ENCODE measurements around the gene UGT1A8. TPM values are rescaled to one million over a fixed set of nuclear protein-coding genes. Genes with fewer than 3 reads are reported as not detected.

Gene UGT1A8
- total RNA-seq, 1 experiment from 2014 or later, result not detected

DNA sequence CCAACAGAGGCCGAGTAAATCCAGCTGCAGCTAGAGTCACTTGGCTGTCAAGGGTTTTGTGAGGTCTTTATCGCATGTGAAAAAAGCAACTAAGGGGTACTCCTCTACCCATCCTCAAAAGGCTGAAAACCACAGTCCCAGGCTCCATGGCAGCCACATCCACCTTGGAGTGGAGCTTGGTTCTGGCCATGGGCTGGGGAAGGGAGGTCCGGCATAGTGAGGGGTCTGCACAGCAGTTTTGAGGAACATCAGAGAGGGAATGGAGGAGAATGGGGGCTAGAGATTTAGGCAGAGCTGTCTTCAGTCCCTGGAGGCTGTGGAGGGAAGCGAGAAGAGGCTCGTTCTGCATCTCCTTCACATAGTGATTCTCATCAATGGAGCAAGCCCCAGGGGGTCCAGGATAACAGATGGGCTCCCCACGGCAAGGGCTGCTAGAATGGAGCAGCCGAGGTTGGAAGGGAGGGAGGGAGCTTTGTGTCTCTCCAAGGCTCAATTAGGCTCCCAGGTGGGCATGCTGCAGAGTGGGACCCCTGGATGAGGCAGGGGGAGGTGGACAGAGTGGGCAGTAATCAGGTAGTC is 181.7 kb downstream of the UGT1A8 start:
- no peaks in the 10 kb centered on the region for H3K79me2 ChIP-seq (ENCODE audit: insufficient read depth, low read length)
- ChIA-PET CTCF (no interaction called here), POLR2A (no interaction called here), RAD21 (ENCODE audit: low non-redundant PET in 1 of 2, low total read pairs in 2 of 2, uncharacterized antibody in 2 of 2, unreplicated experiment in 2 of 2) (no interaction called here)
- no peak overlapping the region for H3K27ac ChIP-seq (ENCODE audit: low read depth, low read length)
- no peak for ATAC-seq
- no peaks in the 10 kb centered on the region for H3K9me3 ChIP-seq (ENCODE audit: control insufficient read depth in 1 of 2, insufficient read depth in 1 of 2, low read depth in 1 of 2, low read length in 2 of 2)
- H3K4me1 ChIP-seq (ENCODE audit: control insufficient read depth in 1 of 2, insufficient read depth in 2 of 2, low read length in 2 of 2), result peaks cover 5 to 9% of the 10 kb centered on the region in 2 experiments; a peak in 3 of 4 replicates
- no TSS peak for BruUV-seq (replicated peaks)
- no peak overlapping the region for H3K9ac ChIP-seq (ENCODE audit: low read length)
- H3K36me3 ChIP-seq (ENCODE audit: control insufficient read depth in 1 of 2, insufficient read depth in 2 of 2, low read length in 2 of 2), result no peaks in the 10 kb centered on the region
- no peak overlapping the region for H3K4me2 ChIP-seq (ENCODE audit: low read length)
- TF ChIP-seq EZH2phosphoT487 (IDR thresholded peaks at IDR 0.05; ENCODE audit: borderline replicate concordance) (no peak), RAD21 (IDR thresholded peaks at IDR 0.05; ENCODE audit: low read depth) (no peak), SIN3A (IDR thresholded peaks at IDR 0.05; ENCODE audit: low read depth) (no peak), JUND (IDR thresholded peaks at IDR 0.05) (no peak), ZNF274 (IDR thresholded peaks at IDR 0.05; ENCODE audit: low read depth, low read length) (no peak)
- TF ChIP-seq, protein P1, sequence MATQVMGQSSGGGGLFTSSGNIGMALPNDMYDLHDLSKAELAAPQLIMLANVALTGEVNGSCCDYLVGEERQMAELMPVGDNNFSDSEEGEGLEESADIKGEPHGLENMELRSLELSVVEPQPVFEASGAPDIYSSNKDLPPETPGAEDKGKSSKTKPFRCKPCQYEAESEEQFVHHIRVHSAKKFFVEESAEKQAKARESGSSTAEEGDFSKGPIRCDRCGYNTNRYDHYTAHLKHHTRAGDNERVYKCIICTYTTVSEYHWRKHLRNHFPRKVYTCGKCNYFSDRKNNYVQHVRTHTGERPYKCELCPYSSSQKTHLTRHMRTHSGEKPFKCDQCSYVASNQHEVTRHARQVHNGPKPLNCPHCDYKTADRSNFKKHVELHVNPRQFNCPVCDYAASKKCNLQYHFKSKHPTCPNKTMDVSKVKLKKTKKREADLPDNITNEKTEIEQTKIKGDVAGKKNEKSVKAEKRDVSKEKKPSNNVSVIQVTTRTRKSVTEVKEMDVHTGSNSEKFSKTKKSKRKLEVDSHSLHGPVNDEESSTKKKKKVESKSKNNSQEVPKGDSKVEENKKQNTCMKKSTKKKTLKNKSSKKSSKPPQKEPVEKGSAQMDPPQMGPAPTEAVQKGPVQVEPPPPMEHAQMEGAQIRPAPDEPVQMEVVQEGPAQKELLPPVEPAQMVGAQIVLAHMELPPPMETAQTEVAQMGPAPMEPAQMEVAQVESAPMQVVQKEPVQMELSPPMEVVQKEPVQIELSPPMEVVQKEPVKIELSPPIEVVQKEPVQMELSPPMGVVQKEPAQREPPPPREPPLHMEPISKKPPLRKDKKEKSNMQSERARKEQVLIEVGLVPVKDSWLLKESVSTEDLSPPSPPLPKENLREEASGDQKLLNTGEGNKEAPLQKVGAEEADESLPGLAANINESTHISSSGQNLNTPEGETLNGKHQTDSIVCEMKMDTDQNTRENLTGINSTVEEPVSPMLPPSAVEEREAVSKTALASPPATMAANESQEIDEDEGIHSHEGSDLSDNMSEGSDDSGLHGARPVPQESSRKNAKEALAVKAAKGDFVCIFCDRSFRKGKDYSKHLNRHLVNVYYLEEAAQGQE (IDR thresholded peaks at IDR 0.05; ENCODE audit: low read depth), result no peak
- H3K4me3 ChIP-seq (replicated peaks in 1 of 2; ENCODE audit: low read depth in 1 of 2, low read length in 2 of 2), result no peak overlapping the region
- no peaks in the 10 kb centered on the region for H4K20me1 ChIP-seq (ENCODE audit: insufficient read depth)
- H3K27me3 ChIP-seq (ENCODE audit: insufficient read depth, low read length), result no peaks in the 10 kb centered on the region
- no peaks in the 10 kb centered on the region for H3K9me2 ChIP-seq (ENCODE audit: insufficient read depth)
- intact Hi-C loops (cut with micrococcal nuclease), result no loop called here
- no peak for DNase-seq (ENCODE audit: low read depth, low spot score)
- no peak overlapping the region for H2AFZ ChIP-seq (ENCODE audit: low read depth, low read length, poor library complexity, severe bottlenecking)

DNA sequence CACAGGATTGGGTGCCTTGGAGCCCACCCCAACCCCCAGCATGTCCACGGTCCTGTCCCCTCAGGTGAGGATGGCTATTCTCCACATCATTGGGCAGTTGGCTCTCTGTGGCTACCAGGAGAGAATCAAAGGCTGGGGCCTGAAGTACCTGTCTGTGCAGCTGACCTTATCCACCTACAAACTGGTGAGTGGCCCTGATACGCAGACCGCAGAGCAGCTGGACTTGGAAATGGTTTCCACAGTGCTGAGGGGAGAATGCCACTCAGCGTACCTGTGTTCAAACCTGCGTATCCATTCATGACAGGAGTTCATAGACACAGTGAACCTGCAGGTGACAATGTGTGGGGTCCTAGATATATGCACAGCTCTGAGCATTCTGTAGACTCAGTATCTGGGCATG is 182.3 kb downstream of the UGT1A8 start:
- ChIA-PET CTCF (no interaction called here), POLR2A (no interaction called here), RAD21 (ENCODE audit: low non-redundant PET in 1 of 2, low total read pairs in 2 of 2, uncharacterized antibody in 2 of 2, unreplicated experiment in 2 of 2) (no interaction called here)
- no peak overlapping the region for H3K9ac ChIP-seq (ENCODE audit: low read length)
- no peak overlapping the region for H2AFZ ChIP-seq (ENCODE audit: low read depth, low read length, poor library complexity, severe bottlenecking)
- intact Hi-C loops (cut with micrococcal nuclease), result no loop called here
- no peak overlapping the region for H3K4me2 ChIP-seq (ENCODE audit: low read length)
- no peaks in the 10 kb centered on the region for H3K79me2 ChIP-seq (ENCODE audit: insufficient read depth, low read length)
- TF ChIP-seq, protein P1 (IDR thresholded peaks at IDR 0.05; ENCODE audit: low read depth), result no peak
- no peak for TF ChIP-seq RAD21 (IDR thresholded peaks at IDR 0.05; ENCODE audit: low read depth)
- TF ChIP-seq ZNF274 (IDR thresholded peaks at IDR 0.05; ENCODE audit: low read depth, low read length), result no peak
- no peak for TF ChIP-seq JUND (IDR thresholded peaks at IDR 0.05)
- TF ChIP-seq EZH2phosphoT487 (IDR thresholded peaks at IDR 0.05; ENCODE audit: borderline replicate concordance), result no peak
- H3K27me3 ChIP-seq (ENCODE audit: insufficient read depth, low read length), result no peaks in the 10 kb centered on the region
- no peaks in the 10 kb centered on the region for H3K9me2 ChIP-seq (ENCODE audit: insufficient read depth)
- H3K4me1 ChIP-seq (ENCODE audit: control insufficient read depth in 1 of 2, insufficient read depth in 2 of 2, low read length in 2 of 2), result peaks cover 5 to 9% of the 10 kb centered on the region in 2 experiments; a peak in 3 of 4 replicates
- H3K4me3 ChIP-seq (replicated peaks in 1 of 2; ENCODE audit: low read depth in 1 of 2, low read length in 2 of 2), result no peak overlapping the region
- H3K36me3 ChIP-seq (ENCODE audit: control insufficient read depth in 1 of 2, insufficient read depth in 2 of 2, low read length in 2 of 2), result no peaks in the 10 kb centered on the region
- H4K20me1 ChIP-seq (ENCODE audit: insufficient read depth), result no peaks in the 10 kb centered on the region
- H3K9me3 ChIP-seq (ENCODE audit: control insufficient read depth in 1 of 2, insufficient read depth in 1 of 2, low read depth in 1 of 2, low read length in 2 of 2), result no peaks in the 10 kb centered on the region
- DNase-seq (ENCODE audit: low read depth, low spot score) (no peak), ATAC-seq (no peak)
- no TSS peak for BruUV-seq (replicated peaks)
- H3K27ac ChIP-seq (ENCODE audit: low read depth, low read length), result no peak overlapping the region
